HL-60/S4 treated with retinoic acid at 250 ng/mL for 4 days and 3 days (cell line): ENCODE measurements around the gene C17orf100.
"Not testable (repeated sequence)": the region's sequence is repeated elsewhere in the genome, so short reads cannot be mapped to it uniquely, and the experiment has no call there.

Source experiments
- in situ Hi-C: fragments of 300-500 bp; cut with MboI; formaldehyde crosslinking; loops from 2 replicates; pipeline ENCODE4 v1.7.0; 2022; ENCODE audit warnings: low sequenced_read_pairs

C17orf100 gene

GRCh38 chr17:6684881-6685767, 33.6 kb downstream of the C17orf100 start:
- in situ Hi-C loops = no loop called here

GRCh38 chr17:6686026-6686425, 34.5 kb downstream of the C17orf100 start:
- in situ Hi-C loops = no loop called here

- in situ Hi-C loops = no loop called here
These were observed 37.4 kb downstream of the C17orf100 start for GRCh38 chr17:6688944-6689343.

- in situ Hi-C loops = no loop called here
These were observed 39.1 kb downstream of the C17orf100 start for GRCh38 chr17:6690641-6691040.

- in situ Hi-C loops = no loop called here
These were observed 40.0 kb downstream of the C17orf100 start for GRCh38 chr17:6691546-6691945.

GRCh38 chr17:6691958-6692357, 40.4 kb downstream of the C17orf100 start:
- in situ Hi-C loops = not testable (repeated sequence)

GRCh38 chr17:6695051-6695450, 43.5 kb downstream of the C17orf100 start:
- in situ Hi-C loops = no loop called here

GRCh38 chr17:6695565-6695964, 44.0 kb downstream of the C17orf100 start:
- in situ Hi-C loops = no loop called here

- in situ Hi-C loops = no loop called here
These were observed 45.3 kb downstream of the C17orf100 start for GRCh38 chr17:6696906-6697305.

- in situ Hi-C loops = no loop called here
These were observed 46.4 kb downstream of the C17orf100 start for GRCh38 chr17:6698004-6698403.

- in situ Hi-C loops = no loop called here
These were observed 48.7 kb downstream of the C17orf100 start for GRCh38 chr17:6699997-6700947.

GRCh38 chr17:6700948-6701307, 49.4 kb downstream of the C17orf100 start:
- in situ Hi-C loops = no loop called here

GRCh38 chr17:6701719-6702118, 50.2 kb downstream of the C17orf100 start:
- in situ Hi-C loops = no loop called here

GRCh38 chr17:6702567-6703215, 51.1 kb downstream of the C17orf100 start:
- in situ Hi-C loops = no loop called here
